HG03558 (cell line): ENCODE data around the gene LRRTM4.
"Not testable (repeated sequence)": the region's sequence is repeated elsewhere in the genome, so short reads cannot be mapped to it uniquely, and the experiment has no call there.

ENCODE experiments used
- ATAC-seq: cut with Tn5 transposase; IDR thresholded peaks from one replicate; pipeline ENCODE4 v1.9.1; 2021; ENCODE audit warnings: moderate number of reproducible peaks; ENCODE audit not compliant: unreplicated experiment; ENCODE audit errors: extremely low read depth

Gene LRRTM4

DNA sequence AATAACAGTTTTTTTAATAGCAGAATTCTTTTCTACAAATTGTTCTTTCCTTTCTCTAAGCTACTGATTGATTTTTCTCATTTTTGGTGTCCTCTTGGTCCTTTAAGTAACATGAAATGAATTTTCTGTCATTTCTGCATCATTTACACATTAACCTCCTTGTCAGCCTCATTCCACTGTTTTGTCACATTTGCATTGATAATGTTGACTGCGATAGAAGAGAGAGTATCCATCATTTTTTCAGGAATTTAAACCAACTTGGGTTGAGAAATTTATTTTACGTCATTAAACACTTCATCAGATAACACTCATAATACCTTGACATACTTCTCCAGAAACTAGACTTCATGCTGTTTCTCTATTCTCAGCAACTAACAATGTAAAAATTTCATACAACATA is 422.2 kb downstream of the LRRTM4 start:
- ATAC-seq: no peak

GRCh38 chr2:77095525-77095924 is 426.7 kb downstream of the LRRTM4 start:
- ATAC-seq: not testable (repeated sequence)

DNA sequence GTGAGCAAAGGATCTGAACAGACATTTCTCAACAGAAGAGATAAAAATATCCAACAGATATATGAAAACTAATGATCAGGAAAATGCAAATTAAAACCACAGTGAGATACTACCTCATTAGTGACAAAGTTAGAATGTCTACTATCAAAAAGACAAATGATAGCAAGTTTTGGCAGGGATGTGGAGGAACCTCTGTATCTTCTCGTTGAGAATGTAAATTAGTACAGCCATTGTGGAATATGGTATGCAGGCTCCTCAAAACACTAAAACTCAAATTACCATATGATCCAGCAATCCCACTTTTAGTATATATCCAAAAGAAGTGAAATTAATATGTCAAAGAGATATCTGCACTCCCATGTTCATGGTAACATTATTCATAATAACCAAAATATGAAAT is 427.1 kb downstream of the LRRTM4 start:
- no peak for ATAC-seq

- ATAC-seq: not testable (repeated sequence)
Observed at GRCh38 chr2:77088424-77088823, 433.8 kb downstream of the LRRTM4 start.

DNA sequence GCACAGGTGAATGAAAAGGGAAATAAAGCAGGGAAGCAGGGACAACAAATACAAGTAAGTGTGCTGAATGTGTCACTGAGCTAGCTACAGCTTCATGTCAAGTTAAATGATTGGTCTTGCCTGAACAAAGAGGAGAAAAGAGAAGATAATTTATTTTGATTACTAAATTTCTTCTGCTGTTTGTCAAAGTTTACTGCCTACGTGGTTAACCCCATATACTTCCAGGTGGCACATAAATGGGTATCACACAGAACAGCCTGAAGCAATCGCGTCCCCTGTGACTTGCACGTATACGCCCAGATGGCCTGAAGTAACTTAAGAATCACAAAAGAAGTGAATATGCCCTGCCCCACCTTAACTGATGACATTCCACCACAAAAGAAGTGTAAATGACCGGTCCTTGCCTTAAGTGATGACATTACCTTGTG is 434.2 kb downstream of the LRRTM4 start:
- no peak for ATAC-seq

DNA sequence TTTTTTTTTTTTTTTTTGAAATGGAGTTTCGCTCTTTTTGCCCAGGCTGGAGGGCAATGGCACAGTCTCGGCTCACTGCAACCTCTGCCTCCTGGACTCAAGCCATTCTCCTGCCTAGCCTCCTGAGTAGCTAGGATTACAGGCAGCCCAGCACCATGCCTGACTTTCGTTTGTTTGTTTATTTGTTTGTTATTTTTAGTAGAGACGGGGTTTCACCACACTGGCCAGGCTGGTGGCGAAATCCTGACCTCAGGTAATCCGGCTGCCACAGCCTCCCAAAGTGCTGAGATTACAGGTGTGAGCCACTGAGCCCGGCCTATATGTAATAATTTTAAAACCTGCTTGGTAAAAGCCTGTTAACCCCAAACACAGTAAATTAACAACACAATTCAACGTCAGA is 435.7 kb downstream of the LRRTM4 start:
- ATAC-seq: no peak

DNA sequence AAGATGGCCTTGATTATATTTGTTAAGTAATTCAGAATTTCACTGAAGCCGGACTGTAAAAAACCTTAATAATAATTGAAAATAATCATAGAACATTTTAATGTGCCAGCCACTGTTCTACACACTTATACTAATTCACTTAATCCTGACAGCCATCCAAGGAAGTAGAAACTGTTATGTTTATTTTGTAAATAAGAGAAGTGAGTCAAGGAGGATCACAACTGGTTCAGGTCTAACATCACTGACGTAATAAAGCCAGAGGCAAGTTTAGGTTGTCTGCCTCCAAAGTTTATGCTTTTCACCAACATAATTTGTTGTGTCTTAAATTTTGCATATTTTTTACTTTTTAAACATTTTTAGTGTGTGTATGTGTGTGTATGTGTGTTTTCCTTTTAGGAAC is 436.1 kb downstream of the LRRTM4 start:
- no peak for ATAC-seq

DNA sequence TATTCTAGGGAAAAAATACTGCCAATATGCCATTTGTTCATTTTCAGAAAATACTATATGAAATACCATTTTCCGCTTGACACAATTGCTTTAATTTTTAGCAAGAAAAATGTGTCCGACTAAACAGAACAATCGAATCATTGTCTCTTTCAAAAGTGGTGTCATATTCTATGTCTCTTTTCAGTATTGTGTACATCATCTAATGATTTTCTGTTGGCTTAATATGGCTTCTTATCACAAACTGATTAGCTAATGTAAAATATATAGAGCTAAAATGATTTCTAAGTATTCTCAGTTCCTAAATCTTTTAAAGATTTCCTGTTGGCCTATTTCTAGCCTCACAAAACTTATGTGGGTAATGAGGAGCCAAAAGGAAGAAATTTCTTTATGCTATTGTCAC is 436.6 kb downstream of the LRRTM4 start:
- ATAC-seq: no peak

- no peak for ATAC-seq
Observed at GRCh38 chr2:77081597-77081996, 440.6 kb downstream of the LRRTM4 start.

GRCh38 chr2:77064324-77064723 is 457.9 kb downstream of the LRRTM4 start:
- ATAC-seq: no peak

GRCh38 chr2:77054938-77055337 is 467.2 kb downstream of the LRRTM4 start:
- no peak for ATAC-seq

DNA sequence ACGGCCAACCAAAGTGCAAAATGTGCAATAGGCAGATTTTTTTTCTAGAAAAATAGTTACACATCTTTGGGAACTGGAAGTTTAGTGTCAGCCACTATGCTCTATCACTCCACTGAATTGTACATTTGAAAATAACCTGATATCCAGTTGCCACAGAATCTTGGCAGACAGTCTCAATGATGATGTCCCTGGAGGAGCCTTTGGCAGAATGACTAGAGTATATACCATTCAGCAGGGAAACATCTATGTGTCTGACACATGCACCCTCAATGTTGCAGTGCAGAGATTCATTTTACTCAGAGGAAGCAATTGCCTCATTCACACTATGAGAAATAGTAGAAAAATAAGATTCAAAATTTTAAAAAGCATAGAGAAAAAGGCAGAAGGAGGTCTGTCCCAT is 475.8 kb downstream of the LRRTM4 start:
- no peak for ATAC-seq

- ATAC-seq: not testable (repeated sequence)
Observed at GRCh38 chr2:77045456-77045855, 476.7 kb downstream of the LRRTM4 start.

DNA sequence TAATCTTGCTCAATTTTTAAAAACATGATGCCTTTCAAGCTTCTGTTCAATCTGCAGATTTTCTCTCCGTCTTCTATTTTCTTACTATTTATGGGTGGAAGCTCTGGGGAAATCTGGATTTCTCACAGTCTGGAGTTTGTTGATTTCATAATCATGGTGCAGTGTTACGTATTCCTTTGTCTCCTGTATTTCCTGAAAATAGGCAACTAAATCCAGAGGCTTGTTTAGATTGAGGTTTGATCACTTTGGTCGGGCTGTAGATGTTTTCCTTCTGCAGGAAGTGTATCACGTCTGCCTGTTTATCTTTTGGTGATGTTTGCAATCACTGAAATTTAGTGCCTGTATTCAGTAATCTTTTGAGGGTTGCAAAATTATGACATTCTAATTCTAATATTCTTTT is 487.7 kb downstream of the LRRTM4 start:
- ATAC-seq: no peak

DNA sequence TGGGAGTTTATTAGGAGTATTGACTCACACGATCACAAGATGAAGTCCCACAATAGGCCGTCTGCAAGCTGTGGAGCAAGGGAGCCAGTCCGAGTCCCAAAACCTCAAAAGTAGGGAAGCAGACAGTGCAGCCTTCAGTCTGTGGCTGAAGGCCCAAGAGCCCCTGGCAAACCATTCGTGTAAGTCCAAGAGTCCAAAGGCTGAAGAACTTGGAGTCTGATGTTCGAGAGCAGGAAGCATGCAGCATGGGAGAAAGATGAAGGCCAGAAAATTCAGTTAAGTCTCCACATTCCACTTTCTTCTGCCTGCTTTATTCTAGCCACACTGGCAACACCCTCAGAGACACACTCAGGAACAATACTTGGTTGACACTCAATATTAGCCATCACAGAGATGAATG is 492.9 kb downstream of the LRRTM4 start:
- ATAC-seq: not testable (repeated sequence)

GRCh38 chr2:77028032-77028600 is 494.1 kb downstream of the LRRTM4 start:
- ATAC-seq: no peak

DNA sequence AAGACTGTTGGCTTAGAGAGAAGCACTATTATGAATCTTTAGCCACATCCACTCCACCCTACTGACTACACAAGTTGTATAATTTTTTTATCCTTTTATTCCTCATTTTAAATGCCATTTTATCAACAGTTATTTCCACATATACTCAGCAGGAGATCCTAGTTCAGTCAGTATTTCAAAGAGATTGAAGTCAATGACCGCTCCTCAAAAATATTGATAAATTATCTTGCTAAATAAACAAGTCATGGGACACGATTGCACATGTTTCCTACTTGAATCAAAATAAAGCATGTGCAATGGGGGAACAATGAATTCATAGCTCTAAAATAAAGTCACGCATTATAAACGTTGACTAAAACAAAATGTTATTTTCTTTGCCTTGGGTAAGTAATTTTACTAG is 496.5 kb downstream of the LRRTM4 start:
- no peak for ATAC-seq

GRCh38 chr2:77021161-77021560 is 501.0 kb downstream of the LRRTM4 start:
- ATAC-seq: no peak

DNA sequence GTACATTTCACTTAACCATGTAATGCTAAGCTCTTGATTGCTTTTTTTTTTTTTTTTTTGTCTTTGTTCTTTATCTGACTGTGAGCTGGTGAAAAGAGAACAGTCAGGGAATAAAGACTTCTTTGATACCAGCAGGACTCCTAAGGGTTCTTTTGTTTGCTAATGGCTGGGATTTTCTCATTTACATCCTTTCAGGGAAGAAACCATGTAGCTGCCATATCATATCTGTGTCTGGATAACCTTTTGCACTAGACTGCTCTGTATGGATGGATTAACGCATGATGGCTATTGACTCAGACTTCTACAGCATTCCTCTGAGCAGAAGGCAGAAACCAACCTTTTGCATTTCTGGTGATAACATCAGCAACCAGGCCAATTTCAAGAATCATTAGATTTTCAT is 504.0 kb downstream of the LRRTM4 start:
- ATAC-seq: no peak

DNA sequence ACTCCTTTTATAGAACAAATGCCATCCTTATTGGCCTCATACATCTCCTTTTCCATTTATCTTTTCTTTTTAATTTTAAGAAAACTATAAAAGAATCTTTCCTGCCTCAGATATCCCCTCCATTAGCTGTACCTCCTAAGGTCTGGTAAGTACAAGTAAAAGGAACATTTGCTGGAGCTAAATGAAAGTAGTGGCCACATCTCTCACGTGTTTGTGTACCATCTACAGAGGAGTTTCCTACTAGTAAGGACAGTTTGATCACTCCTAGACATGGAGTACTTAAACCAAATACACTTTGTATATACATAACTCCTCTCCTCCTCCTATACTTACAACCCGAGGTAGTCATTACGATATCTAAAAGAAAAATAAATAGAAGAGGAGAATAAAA is 504.8 kb downstream of the LRRTM4 start:
- ATAC-seq: no peak

DNA sequence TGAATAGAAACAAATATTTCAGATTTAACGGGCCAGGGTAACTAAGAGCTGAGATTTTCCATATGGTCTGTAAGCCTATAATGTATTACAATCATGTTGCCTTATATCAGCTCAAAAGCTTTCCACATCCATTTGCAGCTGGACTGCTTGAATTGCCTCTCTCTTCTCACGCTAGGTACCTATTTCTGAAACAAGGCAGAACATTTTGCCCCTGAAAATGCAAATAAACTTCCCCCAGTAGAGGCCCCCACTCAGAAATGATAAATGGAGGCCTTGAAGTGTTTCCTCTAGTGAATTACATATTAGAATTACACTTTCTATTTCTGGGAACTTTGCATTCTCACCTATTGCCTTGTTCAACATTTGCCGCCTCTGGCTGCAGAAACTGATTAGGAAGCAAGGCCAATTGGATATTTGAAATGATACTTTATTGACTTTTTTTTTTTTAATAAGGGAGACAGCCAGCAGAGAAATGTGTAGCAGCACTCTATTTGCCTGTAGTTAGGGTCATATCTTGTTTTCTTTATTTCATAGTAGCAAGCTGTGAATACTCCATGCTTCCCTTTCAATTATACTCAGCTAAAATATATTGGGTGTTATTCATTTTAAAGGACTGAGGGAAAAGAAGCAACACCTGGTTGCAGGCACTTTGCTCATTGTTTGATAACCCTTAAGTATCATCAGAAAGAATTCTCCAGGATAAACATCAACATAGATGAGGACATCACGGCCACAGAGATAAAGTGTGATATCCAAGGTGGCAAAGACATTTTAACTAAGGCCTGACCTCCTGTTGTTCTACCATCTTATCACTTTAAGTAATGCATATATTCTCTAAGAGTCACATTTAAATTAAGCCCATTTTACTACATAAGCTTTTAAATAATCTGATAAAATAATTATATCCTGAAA is 505.5 kb downstream of the LRRTM4 start:
- ATAC-seq: no peak

- ATAC-seq: no peak
Observed at GRCh38 chr2:77013953-77014352, 508.2 kb downstream of the LRRTM4 start.
